Kidney (tissue), 14 donors: ENCODE measurements around the gene DEPDC1B. TPM values are rescaled to one million over a fixed set of nuclear protein-coding genes. Genes with fewer than 3 reads are reported as not detected.
"Not testable (repeated sequence)": the region's sequence is repeated elsewhere in the genome, so short reads cannot be mapped to it uniquely, and the experiment has no call there.

Source experiments
- DNase-seq, 5 donors: peaks; one replicate each; pipeline ENCODE4 v3.0.0-alpha.2; 2013 to 2020
- FAIRE-seq: peaks from 2 replicates; lab custom pipeline; 2012; peaks lifted over from hg19 to GRCh38; lab: Jason Lieb, UNC
- H3K27ac ChIP-seq, 2 donors: one replicate each; pipeline ENCODE4 v1.7.0; 2013; ENCODE audit warnings: low read depth in 2 of 2, low read length in 2 of 2, inconsistent platforms in 1 of 2
- H3K27me3 ChIP-seq: one replicate; pipeline ENCODE4 v1.7.1; 2013; ENCODE audit warnings: low read length, inconsistent platforms; ENCODE audit not compliant: control insufficient read depth, insufficient read depth
- H3K36me3 ChIP-seq, 3 donors: one replicate each; pipeline versions ENCODE4 v1.7.0 to v1.7.1; 2013; ENCODE audit warnings: low read length in 3 of 3, control low read depth in 1 of 3, inconsistent platforms in 1 of 3; ENCODE audit not compliant: insufficient read depth in 3 of 3, control insufficient read depth in 2 of 3
- H3K4me1 ChIP-seq, 3 donors: one replicate each; pipeline versions ENCODE4 v1.7.0 to v1.7.1; 2013; ENCODE audit warnings: low read length in 3 of 3, inconsistent platforms in 1 of 3, low read depth in 1 of 3; ENCODE audit not compliant: control insufficient read depth in 2 of 3, insufficient read depth in 2 of 3
- H3K4me3 ChIP-seq, 3 donors: one replicate each; pipeline versions ENCODE4 v1.7.0 to v1.8.1; 2013; ENCODE audit warnings: low read length in 3 of 3, control low read depth in 1 of 3, inconsistent platforms in 1 of 3
- H3K9ac ChIP-seq, 3 donors: one replicate each; pipeline versions ENCODE4 v1.7.0 to v1.7.1; 2013; ENCODE audit warnings: low read length in 3 of 3, control low read depth in 1 of 3, inconsistent platforms in 1 of 3
- H3K9me3 ChIP-seq, 3 donors: one replicate each; pipeline versions ENCODE4 v1.7.0 to v1.7.1; 2013; ENCODE audit warnings: low read length in 3 of 3, control low read depth in 1 of 3, inconsistent platforms in 1 of 3; ENCODE audit not compliant: control insufficient read depth in 2 of 3, insufficient read depth in 1 of 3
- CTCF ChIP-seq: IDR thresholded peaks from 3 replicates; pipeline ENCODE4 v1.5.1; 2012; ENCODE audit warnings: mild to moderate bottlenecking, moderate library complexity, borderline replicate concordance; ENCODE audit not compliant: insufficient read depth; ENCODE audit errors: extremely low read depth
- intact Hi-C: fragments of 100-400 bp; cut with DNase I; formaldehyde crosslinking; loops from one replicate; pipeline ENCODE4 v1.11.1; 2022
- polyA plus RNA-seq: library from polyadenylated mRNA; stranded (reverse); fragments of 350-450 nt; fragmentation: Illumina TruSeq; extraction: RNeasy Lipid Tissue Mini Kit (QIAGEN cat#74804); gene quantifications from one replicate; pipeline ENCODE4 v1.2.3, GENCODE V29; 2014; ENCODE audit warnings: low read depth, low replicate concordance; ENCODE audit not compliant: insufficient read depth
- total RNA-seq: library from RNA; stranded (reverse); fragmentation: NEBNext Ultra II Directional; extraction: Animal tissue kit (Norgen Biotek cat#: 25700); gene quantifications from one replicate; pipeline ENCODE4 v1.2.1, GENCODE V29; 2021
- donor health status: control.
- donor health status: control.
- donor health status: control.
- donor health status: control.
- donor health status: control.
- donor health status: DM: yes; HTN: yes; CAD: no.
- donor health status: Normal renal cell carcinoma (clear cell type).

Gene DEPDC1B
- total and polyA plus RNA-seq, 2 donors from 2014 or later = 0.50 to 5.2 TPM

- intact Hi-C loops = no loop called here
- no peaks in the 10 kb centered on the region for H3K36me3 ChIP-seq
- peaks cover 0 to 4% (median 2%) of the 10 kb centered on the region in 3 donors for H3K9me3 ChIP-seq
- FAIRE-seq = no peak
- no peak overlapping the region for H3K9ac ChIP-seq
- no peak overlapping the region for H3K27ac ChIP-seq
- no peak for TF ChIP-seq CTCF
- DNase-seq = no peak
- H3K4me1 ChIP-seq = no peaks in the 10 kb centered on the region
- no peak overlapping the region for H3K4me3 ChIP-seq
- no peaks in the 10 kb centered on the region for H3K27me3 ChIP-seq
Observed at GRCh38 chr5:60740322-60740721, 40.4 kb upstream of the DEPDC1B start.

DNA sequence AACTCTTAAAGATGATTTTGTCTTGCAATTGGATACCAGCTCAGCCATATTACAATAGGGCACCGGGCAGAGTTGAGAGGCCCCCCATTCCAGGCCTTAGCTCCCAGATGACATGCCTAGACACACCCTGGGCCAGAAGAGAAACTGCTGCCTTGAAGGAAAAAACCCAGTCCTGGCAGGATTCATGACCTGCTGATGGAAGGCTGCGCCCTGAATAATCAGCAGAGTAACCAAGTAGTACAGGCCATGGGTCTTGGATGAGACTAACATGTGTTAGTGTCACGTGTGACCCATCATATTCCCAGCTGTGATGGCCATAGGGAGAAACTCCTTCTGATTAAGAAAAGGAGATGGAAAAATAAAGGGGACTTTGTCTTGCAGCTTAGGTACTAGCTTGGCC lies 39.0 kb upstream of the DEPDC1B start:
- Histone ChIP-seq H3K9ac (no peak overlapping the region), H3K4me3 (no peak overlapping the region), H3K27me3 (no peaks in the 10 kb centered on the region), H3K4me1 (no peaks in the 10 kb centered on the region), H3K27ac (no peak overlapping the region), H3K9me3 (peaks cover 0 to 4% (median 2%) of the 10 kb centered on the region in 3 donors), H3K36me3 (no peaks in the 10 kb centered on the region)
- no peak for FAIRE-seq
- no peak for TF ChIP-seq CTCF
- intact Hi-C loops = no loop called here
- no peak for DNase-seq

GRCh38 chr5:60738461-60738860 lies 38.5 kb upstream of the DEPDC1B start:
- FAIRE-seq = no peak

GRCh38 chr5:60730858-60731257 lies 30.9 kb upstream of the DEPDC1B start:
- H3K9me3 ChIP-seq, H3K4me3 ChIP-seq, H3K36me3 ChIP-seq, H3K4me1 ChIP-seq, H3K9ac ChIP-seq, intact Hi-C loops, H3K27ac ChIP-seq, H3K27me3 ChIP-seq, FAIRE-seq, DNase-seq: not testable (repeated sequence)

More at GRCh38 chr5:60738461-60738860, 38.5 kb upstream of the DEPDC1B start:
- Histone ChIP-seq H3K36me3 (no peaks in the 10 kb centered on the region), H3K4me1 (no peaks in the 10 kb centered on the region), H3K9me3 (peaks cover 0 to 4% (median 2%) of the 10 kb centered on the region in 3 donors), H3K9ac (no peak overlapping the region), H3K27ac (no peak overlapping the region), H3K27me3 (no peaks in the 10 kb centered on the region), H3K4me3 (no peak overlapping the region)
- intact Hi-C loops = no loop called here
- no peak for DNase-seq
- TF ChIP-seq CTCF = no peak
